HCT116 (cell line): ENCODE results near the gene CCNL2. TPM values are rescaled to one million over a fixed set of nuclear protein-coding genes. Genes with fewer than 3 reads are reported as not detected.

ENCODE experiments used
- ATAC-seq: fragments of 200-7000 bp; cut with Tn5 transposase; 2 replicates; pipeline ENCODE4 v1.9.1; 2020; ENCODE audit warnings: mild to moderate bottlenecking, moderate library complexity
- BruUV-seq: library from RNA; stranded (reverse); fragments of 400-500 nt; replicated peaks from 2 replicates; lab custom pipeline; 2021; lab: Mats Ljungman, UMichigan
- CTCF ChIA-PET: fragments of 300-600 bp; sonication (Branson Sonifier 250); formaldehyde crosslinking; loops from one replicate; lab custom pipeline; 2021; ENCODE audit warnings: antibody characterized with exemption; lab: Charles Lee
- POLR2A ChIA-PET: fragments of 300-600, 350-600 bp; sonication (Branson Sonifier 250); formaldehyde crosslinking; loops from one replicate; lab custom pipeline; 2021; ENCODE audit warnings: antibody characterized with exemption; lab: Charles Lee
- RAD21 ChIA-PET, 2 experiments: fragments of 300-600 bp; sonication (Branson Sonifier 250); formaldehyde crosslinking; loops; one replicate each; lab custom pipeline; 2023; ENCODE audit warnings: low total read pairs in 2 of 2; ENCODE audit not compliant: uncharacterized antibody in 2 of 2, unreplicated experiment in 2 of 2, low non-redundant PET in 1 of 2; lab: Charles Lee
- DNase-seq: peaks from one replicate; pipeline ENCODE4 v3.0.0-alpha.2; 2010; ENCODE audit warnings: low read depth, low spot score
- H2AFZ ChIP-seq: fragments of 200-600 bp; shearing (Covaris generic), sonication (generic); 2 replicates; pipeline ENCODE4 v1.6.1; 2017; ENCODE audit warnings: low read depth, mixed run types, mixed read lengths, antibody characterized with exemption, low read length; ENCODE audit not compliant: poor library complexity, severe bottlenecking
- H3K27ac ChIP-seq: 2 replicates; pipeline ENCODE4 v1.5.1; 2012; ENCODE audit warnings: low read depth, low read length
- H3K27me3 ChIP-seq: fragments of 200-600 bp; sonication (generic); 2 replicates; pipeline ENCODE4 v1.6.1; 2016; ENCODE audit warnings: mixed run types, low read length, mixed read lengths; ENCODE audit not compliant: insufficient read depth
- H3K36me3 ChIP-seq, 2 experiments: fragments of 200-500 bp in 1 of 2; fragments of 200-600 bp in 1 of 2; sonication (Bioruptor generic) in 1 of 2; sonication (generic) in 1 of 2; 2 replicates each; pipeline versions ENCODE4 v1.5.1 to v1.6.1; 2014 to 2016; ENCODE audit warnings: low read length in 2 of 2, inconsistent platforms in 1 of 2, mixed read lengths in 1 of 2, mixed run types in 1 of 2; ENCODE audit not compliant: insufficient read depth in 2 of 2, control insufficient read depth in 1 of 2
- H3K4me1 ChIP-seq, 2 experiments: fragments of 200-600 bp in 1 of 2; sonication (generic) in 1 of 2; 2 replicates each; pipeline versions ENCODE4 v1.5.1 to v1.6.1; 2012 to 2017; ENCODE audit warnings: low read length in 2 of 2, inconsistent platforms in 1 of 2, mild to moderate bottlenecking in 1 of 2, mixed read lengths in 1 of 2, mixed run types in 1 of 2, moderate library complexity in 1 of 2; ENCODE audit not compliant: insufficient read depth in 2 of 2, control insufficient read depth in 1 of 2
- H3K4me2 ChIP-seq: fragments of 200-600 bp; sonication (generic); 2 replicates; pipeline ENCODE4 v1.6.1; 2017; ENCODE audit warnings: mixed run types, low read length, mixed read lengths
- H3K4me3 ChIP-seq, 2 experiments: fragments of 200-600 bp in 1 of 2; sonication (generic) in 1 of 2; replicated peaks in 1 of 2; 2 replicates each; pipeline ENCODE4 v1.5.1; 2011 to 2016; ENCODE audit warnings: low read length in 2 of 2, control low read depth in 1 of 2, low read depth in 1 of 2, mild to moderate bottlenecking in 1 of 2, mixed read lengths in 1 of 2, mixed run types in 1 of 2
- H3K79me2 ChIP-seq: fragments of 200-600 bp; sonication (generic); 2 replicates; pipeline ENCODE4 v1.6.1; 2017; ENCODE audit warnings: mild to moderate bottlenecking, mixed run types, low read length, moderate library complexity, mixed read lengths; ENCODE audit not compliant: insufficient read depth
- H3K9ac ChIP-seq: fragments of 200-600 bp; sonication (generic); 2 replicates; pipeline ENCODE4 v1.6.1; 2016; ENCODE audit warnings: low read length, mixed read lengths
- H3K9me2 ChIP-seq: fragments of 200-600 bp; sonication (generic), shearing (Covaris generic); 2 replicates; pipeline ENCODE4 v1.6.1; 2017; ENCODE audit warnings: mixed run types, mild to moderate bottlenecking, moderate library complexity; ENCODE audit not compliant: insufficient read depth
- H3K9me3 ChIP-seq, 2 experiments: fragments of 200-500 bp in 1 of 2; fragments of 200-600 bp in 1 of 2; sonication (Bioruptor generic) in 1 of 2; sonication (generic) in 1 of 2; 2 replicates each; pipeline ENCODE4 v1.6.1; 2014 to 2017; ENCODE audit warnings: low read length in 2 of 2, mixed read lengths in 2 of 2, inconsistent platforms in 1 of 2, low read depth in 1 of 2, mild to moderate bottlenecking in 1 of 2, mixed run types in 1 of 2, moderate library complexity in 1 of 2; ENCODE audit not compliant: control insufficient read depth in 1 of 2, insufficient read depth in 1 of 2
- H4K20me1 ChIP-seq: fragments of 200-600 bp; sonication (generic), shearing (Covaris generic); 2 replicates; pipeline ENCODE4 v1.6.1; 2017; ENCODE audit warnings: mixed run types, mild to moderate bottlenecking, moderate library complexity; ENCODE audit not compliant: insufficient read depth
- CEBPB ChIP-seq: IDR thresholded peaks from 2 replicates; pipeline ENCODE4 v1.6.1; 2012; ENCODE audit warnings: low read depth
- ELF1 ChIP-seq: IDR thresholded peaks from 2 replicates; pipeline ENCODE4 v1.6.1; 2012; ENCODE audit warnings: low read depth, borderline replicate concordance
- EZH2phosphoT487 ChIP-seq: fragments of 200-600 bp; IDR thresholded peaks from 2 replicates; pipeline ENCODE4 v1.6.1; 2018; ENCODE audit warnings: antibody characterized with exemption, borderline replicate concordance
- FOSL1 ChIP-seq: IDR thresholded peaks from 2 replicates; pipeline ENCODE4 v1.6.1; 2012; ENCODE audit warnings: low read depth
- JUND ChIP-seq: IDR thresholded peaks from 2 replicates; pipeline ENCODE4 v1.6.1; 2012
- MAX ChIP-seq: IDR thresholded peaks from 2 replicates; pipeline ENCODE4 v1.6.1; 2012
- POLR2A ChIP-seq: IDR thresholded peaks from 2 replicates; pipeline ENCODE4 v1.7.0; 2011; ENCODE audit warnings: borderline replicate concordance; ENCODE audit not compliant: insufficient read depth, insufficient read length; ENCODE audit errors: extremely low read depth
- POLR2AphosphoS5 ChIP-seq: IDR thresholded peaks from 2 replicates; pipeline ENCODE4 v1.6.1; 2011; ENCODE audit warnings: mild to moderate bottlenecking, low read depth, low read length, moderate library complexity
- RAD21 ChIP-seq: IDR thresholded peaks from 2 replicates; pipeline ENCODE4 v1.6.1; 2012; ENCODE audit warnings: low read depth, mild to moderate bottlenecking
- SP1 ChIP-seq: IDR thresholded peaks from 2 replicates; pipeline ENCODE4 v1.6.1; 2012; ENCODE audit warnings: low read depth
- SRF ChIP-seq: IDR thresholded peaks from 2 replicates; pipeline ENCODE4 v1.6.1; 2012; ENCODE audit warnings: low read depth
- intact Hi-C: fragments of 100-400 bp; cut with micrococcal nuclease; formaldehyde crosslinking; loops from 2 replicates; pipeline ENCODE4 v1.10.0; 2022
- total RNA-seq: library from RNA; stranded (reverse); gene quantifications from one replicate; pipeline ENCODE4 v1.2.1, GENCODE V29; 2021; ENCODE audit not compliant: unreplicated experiment
- TF ChIP-seq, protein P1 (sequence below): IDR thresholded peaks from 2 replicates; pipeline ENCODE4 v1.6.1; 2011; ENCODE audit warnings: mild to moderate bottlenecking, low read length, moderate library complexity; ENCODE audit not compliant: insufficient replicate concordance; ENCODE audit errors: extremely low read depth
- TF ChIP-seq, protein P2 (sequence below): IDR thresholded peaks from 2 replicates; pipeline ENCODE4 v1.6.1; 2012

The CCNL2 gene
- total RNA-seq, 1 experiment from 2014 or later, result 173 TPM

GRCh38 chr1:1342584-1343115 lies 56.5 kb downstream of the CCNL2 start:
- ATAC-seq (no peak), DNase-seq (no peak)
- Histone ChIP-seq H3K4me3 (no peak overlapping the region), H2AFZ (no peak overlapping the region), H3K9me3 (no peaks in the 10 kb centered on the region), H3K27me3 (no peaks in the 10 kb centered on the region), H3K36me3 (peaks cover 7 to 30% of the 10 kb centered on the region in 2 experiments; a peak in 3 of 4 replicates), H3K27ac (peak overlapping the region; percentile 100; the same call in 1 of the 2 replicates), H3K4me1 (peaks cover 41 to 66% of the 10 kb centered on the region in 2 experiments), H3K9ac (no peak overlapping the region; the same call in 1 of the 2 replicates), H3K9me2 (no peaks in the 10 kb centered on the region), H3K4me2 (peak overlapping the region; percentile 96; the same call in 1 of the 2 replicates), H3K79me2 (peaks cover 70% of the 10 kb centered on the region), H4K20me1 (peaks cover under 1% of the 10 kb centered on the region; the same call in 1 of the 2 replicates)
- CTCF ChIA-PET, result no interaction called here
- POLR2A ChIA-PET, result no interaction called here
- TF ChIP-seq, protein P1, sequence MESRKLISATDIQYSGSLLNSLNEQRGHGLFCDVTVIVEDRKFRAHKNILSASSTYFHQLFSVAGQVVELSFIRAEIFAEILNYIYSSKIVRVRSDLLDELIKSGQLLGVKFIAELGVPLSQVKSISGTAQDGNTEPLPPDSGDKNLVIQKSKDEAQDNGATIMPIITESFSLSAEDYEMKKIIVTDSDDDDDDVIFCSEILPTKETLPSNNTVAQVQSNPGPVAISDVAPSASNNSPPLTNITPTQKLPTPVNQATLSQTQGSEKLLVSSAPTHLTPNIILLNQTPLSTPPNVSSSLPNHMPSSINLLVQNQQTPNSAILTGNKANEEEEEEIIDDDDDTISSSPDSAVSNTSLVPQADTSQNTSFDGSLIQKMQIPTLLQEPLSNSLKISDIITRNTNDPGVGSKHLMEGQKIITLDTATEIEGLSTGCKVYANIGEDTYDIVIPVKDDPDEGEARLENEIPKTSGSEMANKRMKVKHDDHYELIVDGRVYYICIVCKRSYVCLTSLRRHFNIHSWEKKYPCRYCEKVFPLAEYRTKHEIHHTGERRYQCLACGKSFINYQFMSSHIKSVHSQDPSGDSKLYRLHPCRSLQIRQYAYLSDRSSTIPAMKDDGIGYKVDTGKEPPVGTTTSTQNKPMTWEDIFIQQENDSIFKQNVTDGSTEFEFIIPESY, result no peak
- no peak for TF ChIP-seq EZH2phosphoT487
- TF ChIP-seq JUND, result no peak
- no peak for TF ChIP-seq FOSL1
- TF ChIP-seq, protein P2, sequence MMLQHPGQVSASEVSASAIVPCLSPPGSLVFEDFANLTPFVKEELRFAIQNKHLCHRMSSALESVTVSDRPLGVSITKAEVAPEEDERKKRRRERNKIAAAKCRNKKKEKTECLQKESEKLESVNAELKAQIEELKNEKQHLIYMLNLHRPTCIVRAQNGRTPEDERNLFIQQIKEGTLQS, result no peak
- TF ChIP-seq CEBPB, result no peak
- no peak for TF ChIP-seq ELF1
- no peak for TF ChIP-seq POLR2A
- no peak for TF ChIP-seq POLR2AphosphoS5
- TF ChIP-seq RAD21, result no peak
- TF ChIP-seq MAX, result no peak
- no peak for TF ChIP-seq SRF
- no peak for TF ChIP-seq SP1
- BruUV-seq, result no TSS peak
- intact Hi-C loops, result loop anchor here (10.0 kb wide), 1 partner anchor 272 kb away; the partner anchor contains the start of gene MIB2
- RAD21 ChIA-PET, result no interaction called here
